ENCODE results near the gene GALNT14.

- TF ChIP-seq CTCF (conservative IDR thresholded peaks at IDR 0.05; ENCODE audit: low read length) (no peak), EZH2phosphoT487 (IDR thresholded peaks at IDR 0.05; ENCODE audit: borderline replicate concordance) (no peak)
These were observed 226.9 kb downstream of the GALNT14 start for GRCh38 chr2:30911327-30911726.
